ENCODE results near the gene ARSI.

DNA sequence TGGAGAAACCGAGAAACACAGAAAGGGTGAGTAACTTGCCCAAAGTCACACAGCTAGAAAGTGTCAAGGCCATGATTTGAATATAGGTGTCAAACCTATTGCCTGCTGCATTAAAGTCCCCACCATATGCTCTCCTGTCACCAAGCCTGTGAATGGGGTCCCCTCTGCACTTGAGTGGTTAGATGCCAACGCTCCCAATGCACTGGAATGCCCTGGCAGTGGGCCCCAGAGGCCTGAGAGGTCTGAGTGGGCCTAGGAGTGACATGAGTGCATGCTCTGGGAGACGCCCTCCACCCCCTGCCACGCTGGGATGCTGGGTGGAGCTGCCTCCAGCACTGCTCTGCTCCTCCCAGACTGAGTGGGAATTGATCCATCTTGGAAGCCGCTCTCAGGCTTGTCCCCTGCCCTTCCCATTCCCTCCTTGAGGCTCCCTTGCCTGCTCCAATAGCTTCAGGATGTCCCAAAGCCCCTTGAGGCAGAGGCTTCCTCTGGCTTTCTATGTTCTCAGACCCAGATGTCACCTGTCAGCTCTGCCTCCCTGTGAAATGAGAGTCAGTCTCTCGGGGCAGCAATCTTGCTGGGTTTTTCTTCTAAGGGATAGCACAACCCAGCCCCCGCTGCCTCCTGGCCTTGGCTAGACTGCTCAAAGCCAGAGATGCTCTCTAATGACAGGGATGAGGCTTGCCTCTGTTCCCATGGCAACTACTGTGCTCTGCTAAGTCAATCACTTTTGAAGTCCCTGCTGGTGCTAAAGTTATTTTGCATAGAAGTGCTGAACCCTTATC is 6.6 kb upstream of the ARSI start:
- TF ChIP-seq, protein P1, sequence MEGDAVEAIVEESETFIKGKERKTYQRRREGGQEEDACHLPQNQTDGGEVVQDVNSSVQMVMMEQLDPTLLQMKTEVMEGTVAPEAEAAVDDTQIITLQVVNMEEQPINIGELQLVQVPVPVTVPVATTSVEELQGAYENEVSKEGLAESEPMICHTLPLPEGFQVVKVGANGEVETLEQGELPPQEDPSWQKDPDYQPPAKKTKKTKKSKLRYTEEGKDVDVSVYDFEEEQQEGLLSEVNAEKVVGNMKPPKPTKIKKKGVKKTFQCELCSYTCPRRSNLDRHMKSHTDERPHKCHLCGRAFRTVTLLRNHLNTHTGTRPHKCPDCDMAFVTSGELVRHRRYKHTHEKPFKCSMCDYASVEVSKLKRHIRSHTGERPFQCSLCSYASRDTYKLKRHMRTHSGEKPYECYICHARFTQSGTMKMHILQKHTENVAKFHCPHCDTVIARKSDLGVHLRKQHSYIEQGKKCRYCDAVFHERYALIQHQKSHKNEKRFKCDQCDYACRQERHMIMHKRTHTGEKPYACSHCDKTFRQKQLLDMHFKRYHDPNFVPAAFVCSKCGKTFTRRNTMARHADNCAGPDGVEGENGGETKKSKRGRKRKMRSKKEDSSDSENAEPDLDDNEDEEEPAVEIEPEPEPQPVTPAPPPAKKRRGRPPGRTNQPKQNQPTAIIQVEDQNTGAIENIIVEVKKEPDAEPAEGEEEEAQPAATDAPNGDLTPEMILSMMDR (IDR thresholded peaks at IDR 0.05): no peak
- TF ChIP-seq ZFP36 (IDR thresholded peaks at IDR 0.05; ENCODE audit: borderline replicate concordance, partially characterized antibody) (no peak), MAZ (IDR thresholded peaks at IDR 0.05; ENCODE audit: borderline replicate concordance, low read depth, low read length) (no peak), JUN (IDR thresholded peaks at IDR 0.05) (no peak), POLR2A (IDR thresholded peaks at IDR 0.05; ENCODE audit: low read length) (no peak), JUNB (IDR thresholded peaks at IDR 0.05) (no peak), RAD21 (conservative IDR thresholded peaks at IDR 0.05 in 1 of 2, IDR thresholded peaks at IDR 0.05 in 1 of 2) (no peak)
